IPS-20b (cell line): ENCODE measurements around the gene MMEL1.
"Not testable (repeated sequence)": the region's sequence is repeated elsewhere in the genome, so short reads cannot be mapped to it uniquely, and the experiment has no call there.

Source experiments
- H3K27ac ChIP-seq: one replicate; pipeline ENCODE4 v1.5.1; 2013; ENCODE audit warnings: low read length
- H3K27me3 ChIP-seq: 2 replicates; pipeline ENCODE4 v1.6.1; 2013; ENCODE audit warnings: mild to moderate bottlenecking, low read length, inconsistent platforms; ENCODE audit not compliant: insufficient read depth
- H3K36me3 ChIP-seq: 2 replicates; pipeline ENCODE4 v1.6.1; 2013; ENCODE audit warnings: low read depth, mild to moderate bottlenecking, inconsistent platforms, low read length, moderate library complexity; ENCODE audit not compliant: insufficient read depth
- H3K4me1 ChIP-seq: 2 replicates; pipeline ENCODE4 v1.6.1; 2013; ENCODE audit warnings: mild to moderate bottlenecking, control low read depth, inconsistent platforms, low read length, moderate library complexity; ENCODE audit not compliant: insufficient read depth
- H3K4me3 ChIP-seq: 2 replicates; pipeline ENCODE4 v1.5.1; 2013; ENCODE audit warnings: mild to moderate bottlenecking, low read length, inconsistent platforms
- H3K9ac ChIP-seq: 2 replicates; pipeline ENCODE4 v1.6.1; 2013; ENCODE audit warnings: low read depth, mild to moderate bottlenecking, inconsistent platforms, low read length, moderate library complexity
- H3K9me3 ChIP-seq: 2 replicates; pipeline ENCODE4 v1.6.1; 2013; ENCODE audit warnings: mild to moderate bottlenecking, low read depth, low read length, inconsistent platforms; ENCODE audit not compliant: insufficient read depth

MMEL1 gene

GRCh38 chr1:2632051-2632430 is 775 bp downstream of the MMEL1 start:
- Histone ChIP-seq H3K27ac (no peak overlapping the region), H3K4me3 (no peak overlapping the region), H3K9me3 (peaks cover 5% of the 10 kb centered on the region; the same call in 1 of the 2 replicates), H3K9ac (no peak overlapping the region), H3K27me3 (peaks cover 52% of the 10 kb centered on the region), H3K4me1 (peaks cover 12% of the 10 kb centered on the region), H3K36me3 (no peaks in the 10 kb centered on the region)

GRCh38 chr1:2631136-2632050 is 1.4 kb downstream of the MMEL1 start:
- peaks cover 52% of the 10 kb centered on the region for H3K27me3 ChIP-seq
- no peaks in the 10 kb centered on the region for H3K36me3 ChIP-seq
- H3K4me3 ChIP-seq = no peak overlapping the region
- H3K27ac ChIP-seq = no peak overlapping the region
- no peak overlapping the region for H3K9ac ChIP-seq
- peaks cover 12% of the 10 kb centered on the region for H3K4me1 ChIP-seq
- no peaks in the 10 kb centered on the region; the same call in 1 of the 2 replicates for H3K9me3 ChIP-seq

GRCh38 chr1:2630498-2631135 is 2.2 kb downstream of the MMEL1 start:
- Histone ChIP-seq H3K27me3 (peaks cover 59% of the 10 kb centered on the region), H3K9me3 (no peaks in the 10 kb centered on the region)

GRCh38 chr1:2629627-2630497 is 3.0 kb downstream of the MMEL1 start:
- Histone ChIP-seq H3K4me3 (no peak overlapping the region), H3K36me3 (no peaks in the 10 kb centered on the region), H3K9me3 (no peaks in the 10 kb centered on the region), H3K4me1 (peaks cover 12% of the 10 kb centered on the region), H3K27me3 (peaks cover 61% of the 10 kb centered on the region), H3K27ac (no peak overlapping the region), H3K9ac (no peak overlapping the region)

More at GRCh38 chr1:2630498-2631135, 2.2 kb downstream of the MMEL1 start:
- Histone ChIP-seq H3K36me3 (no peaks in the 10 kb centered on the region), H3K27ac (no peak overlapping the region), H3K4me1 (peaks cover 12% of the 10 kb centered on the region), H3K4me3 (no peak overlapping the region), H3K9ac (no peak overlapping the region)

- no peaks in the 10 kb centered on the region for H3K36me3 ChIP-seq
- peaks cover 61% of the 10 kb centered on the region for H3K27me3 ChIP-seq
- no peak overlapping the region for H3K9ac ChIP-seq
- no peak overlapping the region for H3K27ac ChIP-seq
- no peaks in the 10 kb centered on the region for H3K9me3 ChIP-seq
- peaks cover 12% of the 10 kb centered on the region for H3K4me1 ChIP-seq
- peak overlapping the region; percentile 22; the same call in 1 of the 2 replicates for H3K4me3 ChIP-seq
Measured at GRCh38 chr1:2628933-2629626, 3.7 kb downstream of the MMEL1 start.

- H3K4me3 ChIP-seq = peak overlapping the region; percentile 30; the same call in 1 of the 2 replicates
Measured at GRCh38 chr1:2628191-2628932, 4.5 kb downstream of the MMEL1 start.

GRCh38 chr1:2627746-2628145 is 5.1 kb downstream of the MMEL1 start:
- Histone ChIP-seq H3K9me3 (no peaks in the 10 kb centered on the region), H3K36me3 (no peaks in the 10 kb centered on the region), H3K9ac (no peak overlapping the region), H3K4me1 (peaks cover 7% of the 10 kb centered on the region; the same call in 1 of the 2 replicates), H3K4me3 (no peak overlapping the region), H3K27me3 (peaks cover 61% of the 10 kb centered on the region), H3K27ac (no peak overlapping the region)

More at GRCh38 chr1:2628191-2628932, 4.5 kb downstream of the MMEL1 start:
- Histone ChIP-seq H3K4me1 (peaks cover 10% of the 10 kb centered on the region), H3K27ac (no peak overlapping the region), H3K9ac (no peak overlapping the region), H3K36me3 (no peaks in the 10 kb centered on the region), H3K27me3 (peaks cover 61% of the 10 kb centered on the region), H3K9me3 (no peaks in the 10 kb centered on the region)

- H3K27ac ChIP-seq, H3K9ac ChIP-seq, H3K9me3 ChIP-seq, H3K36me3 ChIP-seq, H3K4me3 ChIP-seq, H3K4me1 ChIP-seq: not testable (repeated sequence)
- peaks cover 54% of the 10 kb centered on the region for H3K27me3 ChIP-seq
Measured at GRCh38 chr1:2625748-2626147, 7.1 kb downstream of the MMEL1 start.

GRCh38 chr1:2625311-2625710 is 7.5 kb downstream of the MMEL1 start:
- H3K9me3 ChIP-seq = peaks cover 6% of the 10 kb centered on the region; the same call in 1 of the 2 replicates
- no peaks in the 10 kb centered on the region for H3K36me3 ChIP-seq
- H3K4me1 ChIP-seq = no peaks in the 10 kb centered on the region
- H3K27ac ChIP-seq = no peak overlapping the region
- H3K9ac ChIP-seq = no peak overlapping the region
- H3K4me3 ChIP-seq = no peak overlapping the region
- peaks cover 49% of the 10 kb centered on the region for H3K27me3 ChIP-seq

GRCh38 chr1:2624735-2625300 is 8.0 kb downstream of the MMEL1 start:
- no peaks in the 10 kb centered on the region for H3K36me3 ChIP-seq
- H3K27ac ChIP-seq = no peak overlapping the region
- no peaks in the 10 kb centered on the region for H3K4me1 ChIP-seq
- H3K9ac ChIP-seq = no peak overlapping the region
- H3K9me3 ChIP-seq = peaks cover 11% of the 10 kb centered on the region
- H3K4me3 ChIP-seq = no peak overlapping the region
- H3K27me3 ChIP-seq = peaks cover 44% of the 10 kb centered on the region
